ENCODE results near the gene HSDL1.

- TF ChIP-seq POLR2AphosphoS5 (IDR thresholded peaks at IDR 0.05; ENCODE audit: insufficient read depth, low read depth, low read length) (no peak), CTCF (IDR thresholded peaks at IDR 0.05; ENCODE audit: extremely low read depth in 1 of 2, insufficient read depth in 1 of 2, low read depth in 1 of 2, low read length in 2 of 2) (no peak), POLR2A (IDR thresholded peaks at IDR 0.05; ENCODE audit: low read depth, low read length) (no peak), GATA2 (IDR thresholded peaks at IDR 0.05; ENCODE audit: insufficient read depth, insufficient read length, low read depth, low read length) (no peak), MAX (IDR thresholded peaks at IDR 0.05; ENCODE audit: insufficient read depth, insufficient read length) (no peak), JUN (IDR thresholded peaks at IDR 0.05; ENCODE audit: borderline replicate concordance, insufficient read depth, insufficient read length, low read depth) (no peak), MYC (IDR thresholded peaks at IDR 0.05; ENCODE audit: low read depth, low read length) (no peak), FOS (IDR thresholded peaks at IDR 0.05; ENCODE audit: borderline replicate concordance, insufficient read depth, low read length) (no peak)
Observed at GRCh38 chr16:84080378-84080777, 64.6 kb downstream of the HSDL1 start.
